ENCODE data around the gene USP7.
"Not testable (repeated sequence)": the region's sequence is repeated elsewhere in the genome, so short reads cannot be mapped to it uniquely, and the experiment has no call there.

The USP7 gene

GRCh38 chr16:8963821-8964441 is at the start of gene USP7:
TSS of gene USP7 (minus strand) at chr16:8963906. CDS start at chr16:8963285, 621 bp downstream.
- peak; percentile 95 for DNase-seq

DNA sequence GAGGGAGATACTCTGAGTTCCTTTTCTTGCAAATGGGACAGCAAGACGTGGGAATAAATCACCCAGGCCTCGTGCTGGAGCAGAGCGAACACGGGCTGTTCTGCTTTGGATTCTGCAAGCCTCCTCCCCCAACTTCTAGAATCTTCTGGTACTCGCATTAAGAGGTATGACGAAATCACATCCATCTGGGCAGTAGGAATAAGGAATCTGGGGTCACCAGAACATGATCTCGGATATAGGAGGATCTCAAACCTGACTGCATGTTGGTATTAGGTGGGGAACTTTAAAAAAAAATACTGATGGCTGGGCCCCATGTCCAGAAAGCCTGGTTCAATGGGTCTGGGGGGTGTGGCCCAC is 49.8 kb upstream of the USP7 start:
- DNase-seq: no peak

DNA sequence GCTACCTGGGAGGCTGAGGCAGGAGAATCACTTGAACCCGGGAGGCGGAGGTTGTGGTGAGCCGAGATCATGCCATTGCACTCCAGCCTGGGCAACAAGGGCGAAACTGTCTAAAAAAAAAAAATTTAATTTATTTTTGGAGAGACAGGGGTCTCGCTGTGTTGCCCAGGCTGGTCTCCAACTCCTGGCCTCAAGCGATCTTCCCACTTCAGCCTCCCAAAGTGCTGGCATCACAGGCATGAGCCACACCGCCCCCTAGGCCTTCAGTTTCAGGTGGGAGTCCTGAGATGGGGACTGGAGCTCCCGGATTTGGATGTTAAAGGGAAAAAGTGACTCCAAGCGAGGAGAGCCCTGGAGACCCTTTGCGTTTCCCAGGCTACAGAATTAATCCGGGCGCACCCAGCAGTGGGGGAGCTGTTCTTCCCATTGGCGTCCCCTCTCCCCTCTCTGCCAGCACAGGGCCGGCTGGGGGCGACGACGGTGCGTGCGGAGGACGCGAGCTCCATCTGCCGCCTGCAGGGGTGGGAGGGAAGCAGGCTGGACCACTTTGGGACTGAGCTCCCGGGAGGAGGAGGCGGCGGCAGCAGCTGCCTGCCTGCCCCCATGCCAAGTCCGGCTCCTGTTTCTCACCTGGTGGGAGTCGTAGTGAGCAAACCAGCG is 49.3 kb upstream of the USP7 start:
- peak; percentile 24 for DNase-seq

DNA sequence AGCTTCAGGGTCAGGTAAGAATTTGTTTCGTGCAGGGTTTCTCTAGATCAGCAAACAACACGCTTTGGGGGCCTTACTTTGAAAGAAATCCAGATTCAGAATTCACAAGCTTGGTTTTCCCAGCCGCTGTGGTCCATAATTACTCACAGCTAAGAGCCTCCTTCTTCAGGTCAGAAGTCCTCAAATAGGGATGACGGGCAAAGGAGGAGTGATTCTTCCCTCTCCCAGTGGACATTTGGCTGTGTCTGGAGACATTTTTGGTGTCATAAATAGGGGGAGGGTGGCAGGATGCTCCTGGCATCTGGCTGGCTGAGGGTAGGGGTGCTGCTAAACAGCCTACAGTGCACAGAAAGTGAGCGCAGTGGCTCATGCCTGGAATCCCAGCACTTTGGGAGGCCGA is 48.6 kb upstream of the USP7 start:
- no peak for DNase-seq

GRCh38 chr16:9008601-9009260 is 45.0 kb upstream of the USP7 start:
- DNase-seq: peak; percentile 68

DNA sequence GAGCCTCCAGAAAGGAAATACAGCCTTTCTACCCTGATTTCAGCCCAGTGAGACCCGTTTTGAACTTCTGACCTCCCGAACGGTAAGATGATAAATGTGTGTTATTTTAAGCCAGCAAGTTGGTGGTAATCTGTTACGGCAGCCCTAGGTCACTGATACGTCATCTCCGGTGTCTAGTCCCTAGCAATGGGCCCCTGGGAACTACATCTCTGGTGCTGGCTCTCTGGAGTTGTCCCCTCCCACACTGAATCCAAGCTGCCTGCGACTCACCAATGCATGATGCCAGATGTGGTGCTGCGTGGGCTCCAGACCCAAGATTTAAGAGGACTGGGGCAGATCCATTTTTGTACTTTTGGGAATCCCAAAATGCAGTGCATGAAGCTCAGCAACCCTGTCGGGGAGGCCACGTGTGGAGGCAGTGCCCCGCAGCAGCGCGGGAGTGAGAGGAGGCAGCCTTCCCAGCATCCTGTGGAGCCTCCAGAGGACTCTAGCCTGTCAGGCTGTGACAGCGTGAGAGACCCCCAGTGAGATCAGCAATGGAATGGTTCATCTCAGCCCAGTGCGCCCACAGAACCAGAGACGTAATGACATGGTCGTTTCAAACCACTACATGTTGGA is 43.6 kb upstream of the USP7 start:
- no peak for DNase-seq

DNA sequence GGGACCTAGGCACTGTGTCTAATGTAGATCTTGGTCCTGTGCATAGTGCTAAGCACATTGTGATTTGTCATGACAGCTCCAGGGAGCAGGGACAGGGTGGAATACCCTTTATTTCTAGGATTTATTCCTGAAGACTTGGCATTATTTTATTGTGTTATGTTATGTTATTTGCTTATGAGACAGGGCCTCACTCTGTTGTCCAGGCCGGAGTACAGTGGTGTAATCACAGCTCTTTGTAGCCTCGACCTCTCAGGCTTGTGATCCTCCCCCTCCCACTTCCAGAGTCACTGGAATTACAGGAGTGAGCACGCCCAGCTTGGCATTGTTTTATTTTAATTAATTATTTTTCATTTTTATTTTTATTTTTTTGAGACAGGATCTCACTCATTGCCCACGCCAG is 40.5 kb upstream of the USP7 start:
- no peak for DNase-seq

DNA sequence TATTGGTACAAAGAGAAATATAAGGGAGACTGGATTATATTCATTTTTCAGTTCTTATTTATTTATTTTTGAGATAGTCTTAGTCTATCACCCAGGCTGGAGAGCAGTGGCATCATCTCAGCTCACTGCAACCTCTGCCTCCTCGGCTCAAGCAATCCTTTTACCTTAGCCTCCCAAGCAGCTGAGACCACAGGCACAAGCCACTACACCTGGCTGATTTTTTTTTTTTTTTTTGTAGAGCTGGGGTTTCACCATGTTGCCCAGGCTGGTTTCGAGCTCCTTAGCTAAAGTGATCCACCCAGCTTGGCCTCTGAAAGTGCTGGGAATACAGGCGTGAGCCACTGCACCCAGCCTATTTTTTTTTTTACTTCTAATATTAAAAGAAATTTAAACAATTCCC is 40.1 kb upstream of the USP7 start:
- DNase-seq: no peak

DNA sequence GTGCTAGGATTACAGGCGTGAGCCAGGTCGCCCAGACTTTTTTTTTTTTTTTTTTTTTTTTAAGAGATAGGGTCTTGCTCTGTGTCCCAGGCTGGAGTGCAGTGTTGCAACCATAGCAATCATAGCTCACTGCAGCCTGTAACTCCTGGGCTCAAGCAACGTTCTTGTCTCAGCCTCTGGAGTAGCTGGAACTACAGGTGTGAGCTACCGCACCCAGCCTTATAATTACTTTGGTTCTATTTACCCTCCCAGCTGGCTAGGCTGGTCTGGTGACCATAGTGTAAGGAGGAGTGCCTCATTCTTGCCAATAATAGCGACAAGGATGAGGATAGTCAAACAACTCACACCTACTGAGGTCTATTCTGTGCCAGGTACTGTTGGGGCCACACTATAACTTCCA is 39.6 kb upstream of the USP7 start:
- no peak for DNase-seq

- DNase-seq: no peak
Observed at GRCh38 chr16:9002042-9002441, 38.3 kb upstream of the USP7 start.

DNA sequence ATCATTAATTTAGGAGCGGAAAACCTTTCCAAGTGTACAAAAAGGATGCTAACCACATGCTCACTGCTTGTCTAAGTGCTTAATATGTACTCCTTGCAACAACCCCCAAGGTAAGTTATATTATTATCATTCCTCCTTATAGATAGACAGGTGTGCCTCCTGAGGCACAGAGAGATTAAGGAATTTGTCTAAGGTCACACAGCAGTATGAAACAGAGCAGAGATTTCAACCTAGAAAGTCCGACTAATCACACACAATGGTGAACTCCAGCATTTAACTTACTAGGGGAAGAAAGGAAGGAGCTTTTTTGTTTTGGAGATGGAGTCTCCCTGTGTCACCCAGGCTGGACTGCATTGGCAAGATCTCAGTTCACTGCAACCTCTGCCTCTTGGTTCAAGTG is 37.0 kb upstream of the USP7 start:
- no peak for DNase-seq

DNA sequence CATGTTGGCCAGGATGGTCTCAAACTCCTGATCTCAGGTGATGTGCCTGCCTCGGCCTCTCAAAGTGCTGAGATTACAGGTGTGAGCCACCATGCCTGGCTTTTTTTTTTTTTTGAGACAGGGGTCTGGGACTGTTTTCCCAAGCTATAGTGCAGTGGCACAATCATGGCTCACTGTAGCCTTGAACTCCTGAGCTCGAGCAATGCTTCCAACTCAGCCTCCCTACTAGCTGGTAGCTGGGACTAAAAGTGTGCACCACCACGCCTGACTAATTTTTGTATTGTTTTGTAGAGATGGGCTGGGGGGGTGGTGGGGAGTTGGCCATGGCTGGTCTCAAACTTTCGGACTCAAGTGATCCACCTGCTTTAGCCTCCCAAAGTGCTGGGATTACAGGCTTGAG is 36.1 kb upstream of the USP7 start:
- no peak for DNase-seq

DNA sequence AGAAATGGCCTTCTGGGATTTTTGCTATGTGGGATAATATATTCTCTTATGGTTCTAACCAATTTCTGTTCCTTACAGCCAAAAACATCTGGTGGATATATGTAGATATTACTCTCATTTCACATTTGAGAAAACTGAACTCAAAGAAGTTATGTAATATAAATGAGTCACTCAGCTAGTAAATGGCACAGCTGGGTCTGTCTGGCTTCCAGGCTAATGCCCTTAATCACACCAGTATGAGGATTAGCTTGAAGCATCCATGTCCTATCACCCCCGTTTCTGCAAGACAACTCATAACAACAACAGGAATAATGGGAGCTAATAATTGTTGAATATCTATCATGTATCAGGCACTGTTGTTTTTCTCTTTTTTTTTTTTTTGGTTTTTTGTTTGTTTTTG is 34.4 kb upstream of the USP7 start:
- no peak for DNase-seq

DNA sequence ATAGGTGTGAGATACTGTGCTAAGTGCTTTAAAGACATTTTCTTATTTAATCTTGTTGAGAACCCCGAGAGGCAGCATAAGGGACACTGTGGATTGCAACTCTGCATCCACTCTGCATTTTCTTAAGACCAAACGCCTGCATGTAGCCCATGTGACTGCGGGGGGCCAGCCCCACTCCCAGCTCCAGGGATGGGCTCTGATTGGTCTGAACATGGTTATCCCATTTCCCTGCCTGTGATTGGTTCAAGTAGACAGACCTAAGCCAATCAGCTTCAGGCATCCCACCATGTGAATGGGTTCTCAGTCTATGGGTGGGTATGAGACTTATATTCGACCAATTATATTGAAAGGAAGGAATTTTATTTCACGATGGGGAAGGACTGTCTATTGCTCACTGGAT is 33.2 kb upstream of the USP7 start:
- no peak for DNase-seq

DNA sequence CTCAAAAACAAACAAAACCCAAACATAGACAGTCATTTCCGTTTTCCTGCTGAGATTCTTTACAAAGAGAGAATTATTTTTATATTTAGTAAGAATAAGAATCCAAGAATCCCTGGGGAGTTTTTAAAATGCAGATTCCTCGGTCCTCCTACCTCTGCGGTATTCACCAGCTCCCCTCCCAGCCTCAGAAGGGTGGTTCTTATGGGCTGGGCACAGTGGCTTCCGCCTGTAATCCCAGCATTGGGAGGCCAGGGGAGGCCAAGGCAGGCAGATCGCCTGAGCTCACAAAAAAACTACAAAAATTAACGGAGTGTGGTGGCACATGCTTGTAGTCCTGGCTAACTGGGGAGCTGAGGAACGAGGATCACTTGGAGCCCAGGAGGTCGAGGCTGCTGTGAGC is 26.7 kb upstream of the USP7 start:
- DNase-seq: no peak

DNA sequence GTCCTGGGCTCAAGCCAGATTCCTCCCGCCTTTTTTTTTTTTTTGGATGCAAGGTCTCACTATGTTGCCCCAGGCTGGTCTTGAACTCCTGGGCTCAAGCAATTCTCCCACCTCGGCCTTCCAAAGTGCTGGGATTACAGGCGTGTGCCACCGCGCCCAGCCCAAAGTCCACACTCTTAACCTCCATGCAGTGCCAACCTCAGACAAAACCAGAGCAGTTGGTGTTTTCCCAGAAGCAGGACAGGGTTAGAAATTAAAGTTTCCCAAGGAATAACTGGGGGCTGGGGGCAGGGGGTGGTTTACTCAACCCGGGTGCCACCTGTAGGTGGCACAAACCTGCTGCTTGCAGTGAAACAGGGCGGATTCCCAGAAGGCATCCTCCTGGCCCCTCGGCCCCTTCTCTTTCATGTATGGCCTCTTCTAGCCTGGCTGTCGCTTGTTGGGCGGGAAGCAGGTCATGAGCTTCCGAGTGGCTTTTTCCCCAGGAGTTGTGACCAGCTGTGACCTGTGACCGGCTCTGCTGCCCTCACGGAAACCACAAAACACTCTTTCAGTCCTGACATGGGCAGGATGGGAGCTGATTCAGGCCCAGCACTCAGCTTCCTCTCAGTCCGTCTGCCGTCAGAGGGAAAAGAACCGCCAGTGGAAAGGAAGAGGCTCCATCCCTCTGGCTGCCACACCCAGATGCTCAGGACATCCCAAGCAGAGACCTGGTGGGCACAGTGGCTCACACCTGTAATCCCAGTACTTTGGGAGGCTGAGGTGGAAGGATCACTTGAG is 25.6 kb upstream of the USP7 start:
- DNase-seq: no peak

- no peak for DNase-seq
Observed at GRCh38 chr16:8986818-8987191, 23.1 kb upstream of the USP7 start.

DNA sequence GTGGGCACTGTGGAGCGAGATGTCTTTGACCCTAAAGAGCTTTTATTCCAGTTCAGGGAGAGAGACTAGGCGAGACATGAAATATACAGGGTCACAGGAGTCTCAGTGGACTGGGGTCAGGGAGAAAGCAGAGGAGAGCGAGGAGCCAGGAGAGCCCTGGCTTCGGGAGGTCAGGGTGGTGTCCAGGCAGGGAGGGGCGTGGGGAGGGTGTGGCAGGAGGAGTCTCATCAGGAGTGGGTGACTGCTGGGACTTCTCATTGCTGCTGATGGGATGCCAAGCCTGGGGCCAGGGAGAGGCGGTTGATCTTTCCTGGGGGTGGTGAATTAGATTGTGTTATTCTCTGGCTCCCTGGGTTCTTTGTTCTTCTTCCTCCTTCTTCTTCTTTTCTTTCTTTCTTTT is 22.4 kb upstream of the USP7 start:
- DNase-seq: no peak

- DNase-seq: no peak
Observed at GRCh38 chr16:8982816-8983215, 19.1 kb upstream of the USP7 start.

DNA sequence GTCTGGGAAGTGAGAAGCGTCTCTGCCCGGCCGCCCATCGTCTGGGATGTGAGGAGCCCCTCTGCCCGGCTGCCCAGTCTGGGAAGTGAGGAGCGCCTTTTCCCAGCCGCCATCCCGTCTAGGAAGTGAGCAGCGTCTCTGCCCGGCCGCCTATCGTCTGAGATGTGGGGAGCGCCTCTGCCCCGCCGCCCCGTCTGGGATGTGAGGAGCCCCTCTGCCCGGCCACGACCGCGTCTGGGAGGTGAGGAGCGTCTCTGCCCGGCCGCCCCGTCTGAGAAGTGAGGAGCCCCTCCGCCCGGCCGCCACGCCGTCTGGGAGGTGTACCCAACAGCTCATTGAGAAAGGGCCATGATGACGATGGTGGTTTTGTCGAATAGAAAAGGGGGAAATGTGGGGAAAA is 18.2 kb upstream of the USP7 start:
- DNase-seq: not testable (repeated sequence)

- not testable (repeated sequence) for DNase-seq
Observed at GRCh38 chr16:8976189-8976588, 12.5 kb upstream of the USP7 start.

GRCh38 chr16:8975039-8975438 is 11.3 kb upstream of the USP7 start:
- no peak for DNase-seq

- no peak for DNase-seq
Observed at GRCh38 chr16:8972843-8973586, 9.3 kb upstream of the USP7 start.
